RWPE2 (cell line): ENCODE results near the gene CNTNAP5.

Experiments
- ATAC-seq: fragments of 200-7000 bp; cut with Tn5 transposase; 3 replicates; pipeline ENCODE4 v1.9.1; 2021; ENCODE audit warnings: low read depth
- DNase-seq: peaks from one replicate; pipeline ENCODE4 v3.0.0-alpha.2; 2020; ENCODE audit warnings: low spot score
- H3K27ac ChIP-seq: fragments of 450-650 bp; 2 replicates; pipeline ENCODE4 v1.5.1; 2017; ENCODE audit warnings: mild to moderate bottlenecking; ENCODE audit not compliant: poor library complexity, severe bottlenecking
- H3K27me3 ChIP-seq: fragments of 250-450 bp; sonication (Bioruptor Pico); 2 replicates; pipeline ENCODE4 v1.5.1; 2021; ENCODE audit warnings: mild to moderate bottlenecking, moderate library complexity; ENCODE audit not compliant: insufficient read depth, poor library complexity, severe bottlenecking
- H3K36me3 ChIP-seq: fragments of 250-450 bp; sonication (Bioruptor Pico); 2 replicates; pipeline ENCODE4 v1.5.1; 2020; ENCODE audit warnings: low read depth, mild to moderate bottlenecking, moderate library complexity
- H3K4me1 ChIP-seq: fragments of 250-450 bp; sonication (Bioruptor Pico); 2 replicates; pipeline ENCODE4 v1.5.1; 2021; ENCODE audit warnings: mild to moderate bottlenecking, moderate library complexity; ENCODE audit not compliant: insufficient read depth, poor library complexity, severe bottlenecking
- H3K4me3 ChIP-seq: fragments of 250-450 bp; sonication (Bioruptor Pico); 2 replicates; pipeline ENCODE4 v1.5.1; 2021; ENCODE audit warnings: mild to moderate bottlenecking, moderate library complexity; ENCODE audit not compliant: severe bottlenecking
- H3K9me3 ChIP-seq: fragments of 250-450 bp; sonication (Bioruptor Pico); 2 replicates; pipeline ENCODE4 v1.5.1; 2021; ENCODE audit warnings: mild to moderate bottlenecking, moderate library complexity; ENCODE audit not compliant: severe bottlenecking
- TF ChIP-seq, protein P1 (sequence below): fragments of 450-650 bp; IDR thresholded peaks from one replicate; pipeline ENCODE4 v1.5.1; 2017; ENCODE audit warnings: mild to moderate bottlenecking, moderate library complexity; ENCODE audit not compliant: poor library complexity, severe bottlenecking

Gene CNTNAP5

DNA sequence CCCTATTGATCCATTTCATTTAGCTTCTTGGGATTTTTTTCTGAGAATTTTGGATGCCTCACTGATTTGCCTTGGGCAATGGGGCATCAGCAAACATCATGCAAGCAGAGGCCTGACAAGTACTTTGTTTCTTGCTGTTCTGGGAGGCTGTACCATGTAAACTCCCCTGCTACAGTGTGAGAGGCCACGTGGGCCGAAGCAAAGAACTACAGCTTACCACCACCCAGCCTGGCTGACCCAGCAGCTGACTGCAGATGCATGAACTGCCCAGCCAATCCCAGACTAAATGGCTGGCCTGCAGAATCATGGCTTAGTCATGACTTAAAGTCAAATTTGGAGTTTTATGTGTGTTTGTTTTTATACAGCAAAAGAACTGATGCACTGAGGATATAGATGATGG, 579.9 kb downstream of the CNTNAP5 start:
- TF ChIP-seq, protein P1, sequence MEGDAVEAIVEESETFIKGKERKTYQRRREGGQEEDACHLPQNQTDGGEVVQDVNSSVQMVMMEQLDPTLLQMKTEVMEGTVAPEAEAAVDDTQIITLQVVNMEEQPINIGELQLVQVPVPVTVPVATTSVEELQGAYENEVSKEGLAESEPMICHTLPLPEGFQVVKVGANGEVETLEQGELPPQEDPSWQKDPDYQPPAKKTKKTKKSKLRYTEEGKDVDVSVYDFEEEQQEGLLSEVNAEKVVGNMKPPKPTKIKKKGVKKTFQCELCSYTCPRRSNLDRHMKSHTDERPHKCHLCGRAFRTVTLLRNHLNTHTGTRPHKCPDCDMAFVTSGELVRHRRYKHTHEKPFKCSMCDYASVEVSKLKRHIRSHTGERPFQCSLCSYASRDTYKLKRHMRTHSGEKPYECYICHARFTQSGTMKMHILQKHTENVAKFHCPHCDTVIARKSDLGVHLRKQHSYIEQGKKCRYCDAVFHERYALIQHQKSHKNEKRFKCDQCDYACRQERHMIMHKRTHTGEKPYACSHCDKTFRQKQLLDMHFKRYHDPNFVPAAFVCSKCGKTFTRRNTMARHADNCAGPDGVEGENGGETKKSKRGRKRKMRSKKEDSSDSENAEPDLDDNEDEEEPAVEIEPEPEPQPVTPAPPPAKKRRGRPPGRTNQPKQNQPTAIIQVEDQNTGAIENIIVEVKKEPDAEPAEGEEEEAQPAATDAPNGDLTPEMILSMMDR, result no peak
- Histone ChIP-seq H3K4me3 (no peak overlapping the region), H3K36me3 (no peaks in the 10 kb centered on the region), H3K9me3 (no peaks in the 10 kb centered on the region), H3K27ac (no peak overlapping the region), H3K27me3 (no peaks in the 10 kb centered on the region), H3K4me1 (no peaks in the 10 kb centered on the region)
- ATAC-seq, result no peak
- DNase-seq, result no peak

DNA sequence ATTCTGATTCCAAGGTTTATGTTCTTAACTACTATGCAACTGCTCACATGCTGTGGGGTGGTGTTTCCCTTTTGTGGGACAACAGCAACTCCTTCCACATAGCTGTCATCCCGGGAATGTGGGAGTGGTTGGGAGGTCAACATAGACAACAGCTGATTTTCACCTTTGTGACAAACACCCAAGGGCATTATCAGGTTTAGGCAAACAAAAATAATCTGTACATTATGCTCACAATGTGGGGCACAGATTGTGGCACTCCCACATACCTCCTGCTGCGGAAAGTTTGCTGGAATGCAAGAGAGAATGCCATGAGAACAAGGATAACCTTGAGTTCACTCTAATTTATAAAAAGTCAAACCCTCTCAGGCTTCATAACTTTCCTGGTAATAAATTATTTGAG, 582.6 kb downstream of the CNTNAP5 start:
- no peak overlapping the region for H3K27ac ChIP-seq
- H3K36me3 ChIP-seq, result no peaks in the 10 kb centered on the region
- ATAC-seq, result no peak

DNA sequence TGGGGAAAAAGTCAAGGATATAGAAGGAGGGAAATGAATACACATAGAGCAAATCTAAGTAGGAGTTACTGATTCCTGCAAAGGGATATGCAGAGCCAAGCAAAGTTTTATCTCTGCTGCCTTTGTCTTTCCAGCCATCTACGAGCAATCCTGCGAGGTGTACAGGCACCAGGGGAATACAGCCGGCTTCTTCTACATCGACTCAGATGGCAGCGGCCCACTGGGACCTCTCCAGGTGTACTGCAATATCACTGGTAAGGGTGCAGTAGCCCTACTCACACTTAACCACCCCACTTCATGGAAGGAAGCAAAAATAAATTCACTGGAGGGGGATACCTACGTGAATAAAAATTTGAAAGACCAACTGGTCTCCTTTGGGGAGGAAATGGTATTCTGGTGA, 584.6 kb downstream of the CNTNAP5 start:
- Histone ChIP-seq H3K4me1 (no peaks in the 10 kb centered on the region), H3K9me3 (no peaks in the 10 kb centered on the region), H3K27ac (no peak overlapping the region), H3K36me3 (no peaks in the 10 kb centered on the region), H3K27me3 (no peaks in the 10 kb centered on the region), H3K4me3 (no peak overlapping the region)
- DNase-seq (no peak), ATAC-seq (no peak)
- TF ChIP-seq, protein P1, result no peak

More for the DNA sequence above, 582.6 kb downstream of the CNTNAP5 start:
- H3K4me3 ChIP-seq, result no peak overlapping the region
- no peaks in the 10 kb centered on the region for H3K27me3 ChIP-seq
- no peaks in the 10 kb centered on the region for H3K9me3 ChIP-seq
- DNase-seq, result no peak
- no peaks in the 10 kb centered on the region for H3K4me1 ChIP-seq
- TF ChIP-seq, protein P1, result no peak

DNA sequence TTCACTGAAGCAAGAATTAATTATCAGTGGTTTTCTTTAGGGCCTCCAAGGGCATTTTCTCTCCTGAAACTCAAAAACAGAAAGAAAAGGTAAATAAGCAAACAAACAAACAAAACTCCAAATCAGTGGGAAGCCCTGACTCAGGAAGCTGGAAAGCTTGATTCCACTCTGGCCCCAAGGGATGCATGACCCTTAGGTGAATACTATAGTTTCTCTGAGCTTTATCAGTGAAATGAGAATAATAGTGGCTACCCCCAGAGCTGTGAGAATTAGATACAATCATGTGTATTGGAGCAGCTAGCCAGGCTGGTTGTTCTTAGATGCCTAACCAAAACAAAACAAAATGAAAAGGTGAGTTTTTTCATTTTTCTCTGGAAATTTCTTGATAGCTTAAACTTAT, 585.1 kb downstream of the CNTNAP5 start:
- no peaks in the 10 kb centered on the region for H3K9me3 ChIP-seq
- ATAC-seq (no peak), DNase-seq (no peak)
- H3K4me3 ChIP-seq, result no peak overlapping the region
- TF ChIP-seq, protein P1, result no peak
- no peaks in the 10 kb centered on the region for H3K27me3 ChIP-seq
- no peak overlapping the region for H3K27ac ChIP-seq
- H3K4me1 ChIP-seq, result no peaks in the 10 kb centered on the region
- no peaks in the 10 kb centered on the region for H3K36me3 ChIP-seq

DNA sequence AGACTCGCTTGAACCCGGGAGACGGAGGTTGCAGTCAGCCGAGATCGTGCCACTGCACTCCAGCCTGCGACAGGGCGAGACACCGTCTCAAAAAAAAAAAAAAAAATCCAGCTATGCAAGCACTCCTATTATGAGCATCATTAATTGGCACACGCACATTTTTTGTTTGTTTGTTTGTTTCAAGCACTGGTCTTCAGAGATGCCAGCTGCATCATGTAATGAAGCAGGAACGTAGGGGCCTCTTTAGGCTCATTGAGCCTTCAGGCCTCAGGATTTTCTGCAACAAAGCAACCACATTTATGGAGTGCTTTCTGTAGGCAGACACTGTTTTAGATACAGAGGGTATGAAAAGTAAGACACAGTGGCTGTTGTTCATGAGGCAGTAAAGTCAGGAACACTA, 585.8 kb downstream of the CNTNAP5 start:
- Histone ChIP-seq H3K4me1 (no peaks in the 10 kb centered on the region), H3K36me3 (no peaks in the 10 kb centered on the region), H3K27ac (no peak overlapping the region), H3K9me3 (no peaks in the 10 kb centered on the region), H3K4me3 (no peak overlapping the region), H3K27me3 (no peaks in the 10 kb centered on the region)
- TF ChIP-seq, protein P1, result no peak
- DNase-seq (no peak), ATAC-seq (no peak)
